ENCODE results near the gene KIF3C. TPM values are rescaled to one million over a fixed set of nuclear protein-coding genes. Genes with fewer than 3 reads are reported as not detected.
"Not testable (repeated sequence)": the region's sequence is repeated elsewhere in the genome, so short reads cannot be mapped to it uniquely, and the experiment has no call there.

KIF3C gene
- polyA plus RNA-seq, 5 donors: 12.9 to 19.4 (median 16.1) TPM

GRCh38 chr2:25966531-25967270 lies 15.6 kb downstream of the KIF3C start:
- no peak for DNase-seq

- no peak for DNase-seq
Measured at GRCh38 chr2:25964891-25965290, 17.4 kb downstream of the KIF3C start.

GRCh38 chr2:25960920-25961319 lies 21.4 kb downstream of the KIF3C start:
- DNase-seq: peak in 1 of 2 donors; percentile 16

- DNase-seq: no peak
Measured at GRCh38 chr2:25960396-25960795, 21.9 kb downstream of the KIF3C start.

GRCh38 chr2:25958611-25959010 lies 23.7 kb downstream of the KIF3C start:
- not testable (repeated sequence) for DNase-seq

- DNase-seq: no peak
Measured at GRCh38 chr2:25957743-25958142, 24.6 kb downstream of the KIF3C start.

GRCh38 chr2:25955869-25956535 lies 26.3 kb downstream of the KIF3C start:
- no peak for DNase-seq

- DNase-seq: no peak
Measured at GRCh38 chr2:25955036-25955435, 27.3 kb downstream of the KIF3C start.

GRCh38 chr2:25954199-25954752 lies 28.0 kb downstream of the KIF3C start:
- DNase-seq: no peak

- DNase-seq: peak; percentile 46 to 67
Measured at GRCh38 chr2:25951071-25951547, 31.2 kb downstream of the KIF3C start.

GRCh38 chr2:25948437-25948836 lies 33.9 kb downstream of the KIF3C start:
- no peak for DNase-seq

- no peak for DNase-seq
Measured at GRCh38 chr2:25941042-25941441, 41.3 kb downstream of the KIF3C start.

- no peak for DNase-seq
Measured at GRCh38 chr2:25939257-25939668, 43.0 kb downstream of the KIF3C start.

- DNase-seq: no peak
Measured at GRCh38 chr2:25938345-25938744, 44.0 kb downstream of the KIF3C start.

GRCh38 chr2:25936889-25937545 lies 45.3 kb downstream of the KIF3C start:
- no peak for DNase-seq

GRCh38 chr2:25933622-25934021 lies 48.7 kb downstream of the KIF3C start:
- DNase-seq: no peak

- DNase-seq: no peak
Measured at GRCh38 chr2:25929789-25930473, 52.4 kb downstream of the KIF3C start.

- DNase-seq: no peak
Measured at GRCh38 chr2:25928668-25929067, 53.6 kb downstream of the KIF3C start.

- DNase-seq: no peak
Measured at GRCh38 chr2:25926984-25927756, 55.1 kb downstream of the KIF3C start.

GRCh38 chr2:25922501-25922900 lies 59.8 kb downstream of the KIF3C start:
- no peak for DNase-seq

Measured in right lung (tissue), 5 donors.